ENCODE results near the gene TMEM38B.

DNA sequence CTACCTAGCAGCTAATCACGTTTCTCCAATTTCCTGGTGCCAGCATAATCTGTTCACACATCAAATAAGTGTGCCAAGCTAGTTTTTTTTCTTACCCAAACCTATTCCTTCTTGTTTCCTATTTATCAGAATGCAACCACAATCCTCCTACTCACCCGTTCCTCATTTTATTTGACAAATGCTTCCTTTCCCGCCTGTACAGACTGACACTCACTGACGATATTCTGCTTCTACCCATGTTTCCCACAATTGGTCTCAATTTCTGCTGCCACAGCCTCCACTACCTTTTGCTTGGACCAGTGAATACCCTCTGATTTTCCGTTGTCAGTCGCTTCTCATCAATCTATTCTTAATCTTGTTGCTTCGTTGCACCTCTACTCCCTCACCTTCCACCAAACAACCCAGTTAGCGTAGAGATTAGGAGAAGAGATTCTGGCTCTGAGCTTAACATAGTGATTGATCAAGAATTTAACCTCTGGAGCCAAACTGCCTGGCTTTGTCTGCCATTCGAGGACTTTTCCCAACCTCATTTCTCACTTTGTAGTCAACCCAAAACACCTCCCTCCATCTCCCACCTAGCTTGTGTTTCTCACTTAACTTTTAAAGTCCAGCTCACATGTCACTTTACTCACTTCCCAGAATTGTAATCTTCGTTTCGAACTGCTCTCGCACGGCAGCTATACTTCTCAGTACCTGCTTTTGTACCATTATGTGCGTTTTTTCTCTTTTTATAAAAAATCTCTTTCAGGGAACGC lies 729 bp upstream of the TMEM38B start:
- TF ChIP-seq, protein P1, sequence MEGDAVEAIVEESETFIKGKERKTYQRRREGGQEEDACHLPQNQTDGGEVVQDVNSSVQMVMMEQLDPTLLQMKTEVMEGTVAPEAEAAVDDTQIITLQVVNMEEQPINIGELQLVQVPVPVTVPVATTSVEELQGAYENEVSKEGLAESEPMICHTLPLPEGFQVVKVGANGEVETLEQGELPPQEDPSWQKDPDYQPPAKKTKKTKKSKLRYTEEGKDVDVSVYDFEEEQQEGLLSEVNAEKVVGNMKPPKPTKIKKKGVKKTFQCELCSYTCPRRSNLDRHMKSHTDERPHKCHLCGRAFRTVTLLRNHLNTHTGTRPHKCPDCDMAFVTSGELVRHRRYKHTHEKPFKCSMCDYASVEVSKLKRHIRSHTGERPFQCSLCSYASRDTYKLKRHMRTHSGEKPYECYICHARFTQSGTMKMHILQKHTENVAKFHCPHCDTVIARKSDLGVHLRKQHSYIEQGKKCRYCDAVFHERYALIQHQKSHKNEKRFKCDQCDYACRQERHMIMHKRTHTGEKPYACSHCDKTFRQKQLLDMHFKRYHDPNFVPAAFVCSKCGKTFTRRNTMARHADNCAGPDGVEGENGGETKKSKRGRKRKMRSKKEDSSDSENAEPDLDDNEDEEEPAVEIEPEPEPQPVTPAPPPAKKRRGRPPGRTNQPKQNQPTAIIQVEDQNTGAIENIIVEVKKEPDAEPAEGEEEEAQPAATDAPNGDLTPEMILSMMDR (IDR thresholded peaks at IDR 0.05; ENCODE audit: poor library complexity, severe bottlenecking), result no peak
- TF ChIP-seq POLR2AphosphoS5 (IDR thresholded peaks at IDR 0.05) (no peak), EZH2 (IDR thresholded peaks at IDR 0.05; ENCODE audit: borderline replicate concordance, insufficient read depth, low read length, poor library complexity, severe bottlenecking) (no peak), TAF1 (IDR thresholded peaks at IDR 0.05; ENCODE audit: low read depth) (no peak), RAD21 (conservative IDR thresholded peaks at IDR 0.05) (no peak)

All from neural cell (in vitro differentiated cells).